HEK293T (cell line): Measurements from ENCODE around the gene TM4SF18.

Experiments used
- CTCF ChIA-PET: fragments of 350-600 bp; formaldehyde crosslinking; extraction: SDS; loops from one replicate; lab custom pipeline; 2021; ENCODE audit warnings: antibody characterized with exemption, inconsistent platforms; lab: Yijun Ruan, JAX
- POLR2A ChIA-PET: fragments of 350-600 bp; formaldehyde crosslinking; extraction: SDS; loops from one replicate; lab custom pipeline; 2020; ENCODE audit warnings: antibody characterized with exemption, inconsistent platforms; lab: Yijun Ruan, JAX
- DNase-seq: peaks from one replicate; pipeline ENCODE4 v3.0.0; 2012; ENCODE audit warnings: mixed read lengths; ENCODE audit errors: extremely low spot score
- ARNT ChIP-seq: fragments of 450-650 bp; IDR thresholded peaks from 2 replicates; pipeline ENCODE4 v1.6.1; 2017; ENCODE audit warnings: mild to moderate bottlenecking
- BHLHE40 ChIP-seq: fragments of 450-650 bp; IDR thresholded peaks from 2 replicates; pipeline ENCODE4 v1.6.1; 2016; ENCODE audit warnings: mild to moderate bottlenecking, moderate library complexity, borderline replicate concordance
- CTBP1 ChIP-seq: fragments of 450-650 bp; IDR thresholded peaks from 2 replicates; pipeline ENCODE4 v1.6.1; 2016; ENCODE audit warnings: borderline replicate concordance
- ELF4 ChIP-seq: fragments of 450-650 bp; IDR thresholded peaks from 2 replicates; pipeline ENCODE4 v1.6.1; 2017; ENCODE audit warnings: antibody characterized with exemption
- FOXA1 ChIP-seq: fragments of 450-650 bp; IDR thresholded peaks from 2 replicates; pipeline ENCODE4 v1.6.1; 2016; ENCODE audit warnings: mild to moderate bottlenecking
- FOXK2 ChIP-seq: fragments of 450-650 bp; IDR thresholded peaks from 2 replicates; pipeline ENCODE4 v1.6.1; 2016; ENCODE audit warnings: mild to moderate bottlenecking
- FOXM1 ChIP-seq: fragments of 450-650 bp; IDR thresholded peaks from 2 replicates; pipeline ENCODE4 v1.6.1; 2017; ENCODE audit warnings: mild to moderate bottlenecking, borderline replicate concordance
- HDGF ChIP-seq: fragments of 450-650 bp; IDR thresholded peaks from 2 replicates; pipeline ENCODE4 v1.6.1; 2017; ENCODE audit warnings: antibody characterized with exemption, borderline replicate concordance
- L3MBTL2 ChIP-seq: fragments of 450-650 bp; conservative IDR thresholded peaks from 2 replicates; pipeline ENCODE4 v1.6.1; 2016; ENCODE audit warnings: mild to moderate bottlenecking
- LEF1 ChIP-seq: fragments of 450-650 bp; IDR thresholded peaks from 2 replicates; pipeline ENCODE4 v1.6.1; 2017; ENCODE audit warnings: mild to moderate bottlenecking, borderline replicate concordance
- NFRKB ChIP-seq: fragments of 450-650 bp; IDR thresholded peaks from 2 replicates; pipeline ENCODE4 v1.6.1; 2016; ENCODE audit warnings: mild to moderate bottlenecking, moderate library complexity
- SP1 ChIP-seq: fragments of 450-650 bp; IDR thresholded peaks from 2 replicates; pipeline ENCODE4 v1.6.1; 2017
- SUZ12 ChIP-seq: fragments of 450-650 bp; IDR thresholded peaks from 2 replicates; pipeline ENCODE4 v1.6.1; 2016; ENCODE audit warnings: mild to moderate bottlenecking
- TARDBP ChIP-seq: fragments of 450-650 bp; IDR thresholded peaks from 2 replicates; pipeline ENCODE4 v1.6.1; 2016
- ZNF384 ChIP-seq: fragments of 450-650 bp; IDR thresholded peaks from 2 replicates; pipeline ENCODE4 v1.6.1; 2016
- TF ChIP-seq, protein P1 (sequence below): fragments of 450-650 bp; IDR thresholded peaks from 2 replicates; pipeline ENCODE4 v1.6.1; 2016

TM4SF18 gene

DNA sequence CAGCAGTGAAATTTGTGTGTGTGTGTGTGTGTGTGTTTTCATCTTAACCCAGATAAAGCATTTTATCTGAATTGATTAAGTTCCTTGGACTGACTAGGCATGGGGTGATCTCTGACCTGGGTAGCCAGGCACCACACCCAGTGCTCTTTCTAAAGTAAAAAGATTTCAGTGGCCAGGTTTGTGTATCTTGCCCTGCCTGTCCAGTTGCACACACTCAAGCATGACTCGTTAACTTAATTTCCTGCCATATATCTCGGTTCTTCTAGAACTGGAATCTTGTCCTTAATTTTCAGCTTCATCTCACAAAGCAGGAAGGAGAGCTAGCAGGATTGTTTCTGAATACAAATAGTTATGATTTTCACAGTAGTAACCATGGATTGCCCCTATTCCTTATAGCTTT lies 17.0 kb downstream of the TM4SF18 start:
- POLR2A ChIA-PET: no interaction called here
- TF ChIP-seq TARDBP (no peak), SUZ12 (no peak), NFRKB (no peak), LEF1 (no peak), BHLHE40 (no peak), CTBP1 (no peak), SP1 (no peak), ARNT (no peak), HDGF (no peak), ZNF384 (no peak), FOXA1 (no peak), L3MBTL2 (no peak), FOXM1 (no peak), ELF4 (no peak), FOXK2 (no peak)
- TF ChIP-seq, protein P1, sequence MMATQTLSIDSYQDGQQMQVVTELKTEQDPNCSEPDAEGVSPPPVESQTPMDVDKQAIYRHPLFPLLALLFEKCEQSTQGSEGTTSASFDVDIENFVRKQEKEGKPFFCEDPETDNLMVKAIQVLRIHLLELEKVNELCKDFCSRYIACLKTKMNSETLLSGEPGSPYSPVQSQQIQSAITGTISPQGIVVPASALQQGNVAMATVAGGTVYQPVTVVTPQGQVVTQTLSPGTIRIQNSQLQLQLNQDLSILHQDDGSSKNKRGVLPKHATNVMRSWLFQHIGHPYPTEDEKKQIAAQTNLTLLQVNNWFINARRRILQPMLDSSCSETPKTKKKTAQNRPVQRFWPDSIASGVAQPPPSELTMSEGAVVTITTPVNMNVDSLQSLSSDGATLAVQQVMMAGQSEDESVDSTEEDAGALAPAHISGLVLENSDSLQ: no peak
- CTCF ChIA-PET: interaction anchor here (0.6 kb wide), 1 partner anchor 26 kb away, joined by 3 read pairs; no protein-coding TSS in a partner anchor
- DNase-seq: no peak

DNA sequence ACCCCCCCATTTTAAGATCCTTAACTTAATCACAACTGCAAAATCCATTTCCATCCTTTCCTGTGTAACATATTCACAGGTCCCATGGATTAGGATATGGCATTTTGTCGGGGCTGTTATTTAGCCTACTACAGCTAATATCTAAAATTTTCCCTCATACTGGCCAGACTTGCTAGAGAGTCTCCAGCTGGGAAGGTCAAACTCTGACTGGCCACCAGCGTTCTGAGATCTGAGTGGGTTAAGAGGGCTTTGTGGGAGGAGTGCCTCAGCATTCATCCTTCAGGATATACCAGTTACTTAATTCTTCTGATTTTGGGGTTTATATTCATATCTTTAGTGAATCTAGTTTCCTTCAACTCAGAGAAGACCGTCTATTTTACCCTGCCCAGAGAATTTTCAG lies 17.7 kb downstream of the TM4SF18 start:
- TF ChIP-seq NFRKB (no peak), ELF4 (no peak), SUZ12 (no peak), HDGF (no peak), CTBP1 (no peak), FOXM1 (no peak), BHLHE40 (no peak), LEF1 (no peak), L3MBTL2 (no peak), SP1 (no peak), TARDBP (no peak), ZNF384 (no peak), FOXK2 (no peak), FOXA1 (no peak), ARNT (no peak)
- TF ChIP-seq, protein P1: no peak
- no peak for DNase-seq
- CTCF ChIA-PET: no interaction called here
- POLR2A ChIA-PET: no interaction called here

DNA sequence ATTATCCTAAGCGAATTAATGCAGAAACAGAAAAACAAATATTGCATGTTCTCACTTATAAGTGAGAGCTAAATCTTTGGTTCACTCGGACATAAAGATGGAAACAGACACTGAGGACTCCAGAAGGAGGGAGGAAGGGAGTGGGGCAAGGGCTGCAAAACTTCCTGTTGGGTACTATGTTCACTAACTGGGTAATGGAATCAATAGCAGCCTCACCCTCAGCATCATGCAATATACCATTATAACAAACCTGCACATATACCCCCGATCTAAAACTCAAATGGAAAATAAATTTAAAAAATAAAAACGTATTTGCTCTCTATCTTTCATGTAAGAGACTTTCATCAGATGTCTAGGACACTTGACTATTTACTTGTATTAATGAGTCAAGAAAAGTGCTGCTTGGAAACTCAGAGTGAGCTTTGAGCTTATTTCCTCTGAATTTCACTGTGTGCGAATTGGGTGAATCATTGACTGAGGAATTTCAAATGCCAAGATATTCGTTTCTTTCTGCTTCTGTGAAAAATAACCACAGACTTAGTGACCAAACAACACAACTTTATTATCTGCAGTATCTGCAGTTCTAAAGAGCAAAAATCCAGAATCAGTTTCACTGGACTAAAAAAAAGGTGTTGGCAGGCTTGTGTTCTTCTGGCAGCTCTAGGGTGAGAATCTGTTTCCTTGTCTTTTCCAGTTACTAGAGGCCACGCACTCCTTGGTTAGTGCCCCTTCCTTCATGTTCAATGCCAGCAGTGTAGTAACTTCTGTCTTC lies 18.4 kb downstream of the TM4SF18 start:
- no peak for DNase-seq
- no peak for TF ChIP-seq ELF4
- no peak for TF ChIP-seq HDGF
- no peak for TF ChIP-seq SP1
- TF ChIP-seq LEF1: no peak
- TF ChIP-seq CTBP1: no peak
- no peak for TF ChIP-seq FOXA1
- CTCF ChIA-PET: no interaction called here
- POLR2A ChIA-PET: no interaction called here

DNA sequence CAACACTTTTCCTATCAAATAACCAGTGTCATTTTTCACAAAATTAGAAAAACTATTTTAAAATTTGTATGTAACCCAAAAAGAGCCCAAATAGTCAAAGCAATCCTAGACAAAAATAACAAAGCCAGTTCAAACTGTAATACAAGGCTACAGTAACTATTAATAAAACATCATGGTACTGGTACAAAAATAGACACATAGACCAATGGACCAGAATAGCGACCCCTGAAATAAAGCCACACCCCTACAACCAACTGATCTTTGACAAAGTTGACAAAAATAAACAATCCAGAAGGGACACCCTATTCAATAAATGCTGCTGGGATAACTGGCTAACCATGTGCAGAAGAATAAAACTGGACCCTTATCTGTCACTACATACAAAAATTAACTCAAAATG lies 19.9 kb downstream of the TM4SF18 start:
- DNase-seq: no peak
- TF ChIP-seq ARNT (no peak), HDGF (no peak), LEF1 (no peak), ELF4 (no peak), BHLHE40 (no peak), NFRKB (no peak), FOXM1 (no peak), CTBP1 (no peak), ZNF384 (no peak), FOXK2 (no peak), L3MBTL2 (no peak), SP1 (no peak), FOXA1 (no peak), SUZ12 (no peak), TARDBP (no peak)
- TF ChIP-seq, protein P1: no peak
- CTCF ChIA-PET: no interaction called here
- POLR2A ChIA-PET: no interaction called here

DNA sequence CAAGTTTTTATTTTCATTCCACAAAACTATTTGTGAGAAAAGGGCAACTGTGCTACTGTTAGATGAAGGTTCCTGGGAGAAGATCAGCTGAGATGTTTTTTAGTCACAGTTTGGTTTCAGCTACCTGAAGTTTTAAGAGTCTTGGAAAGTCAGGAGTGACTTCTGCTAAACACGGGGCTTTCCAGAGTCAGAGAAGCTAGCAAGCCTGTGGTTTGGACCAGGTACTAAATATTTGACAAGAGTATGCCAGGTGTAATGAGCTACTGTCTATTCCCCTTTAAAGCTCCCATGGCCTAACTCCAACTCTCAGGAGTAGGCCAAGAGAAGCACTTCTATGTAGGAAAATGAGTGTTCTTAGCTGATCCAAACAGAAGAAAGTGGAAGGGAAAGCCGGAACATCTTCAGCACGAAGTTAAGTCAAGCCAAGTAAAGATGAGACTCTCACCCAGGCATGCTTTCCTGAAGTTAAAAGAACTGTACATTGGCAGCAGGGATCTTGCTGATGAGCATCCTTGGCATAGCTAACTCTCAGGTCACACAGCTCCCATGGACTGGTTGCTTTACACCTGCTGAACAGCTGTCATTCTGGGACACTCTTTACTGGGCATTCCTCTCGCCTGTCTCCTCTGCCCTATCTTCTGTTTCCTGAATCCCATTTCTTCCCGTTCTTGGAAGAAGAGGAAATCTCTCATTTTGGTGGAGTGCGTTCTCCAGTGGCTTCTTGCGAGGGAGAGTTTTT lies 22.5 kb downstream of the TM4SF18 start:
- ChIA-PET CTCF (no interaction called here), POLR2A (no interaction called here)
- TF ChIP-seq ELF4 (no peak), HDGF (no peak), ZNF384 (no peak), L3MBTL2 (no peak), SUZ12 (no peak), SP1 (no peak)
- DNase-seq: no peak

DNA sequence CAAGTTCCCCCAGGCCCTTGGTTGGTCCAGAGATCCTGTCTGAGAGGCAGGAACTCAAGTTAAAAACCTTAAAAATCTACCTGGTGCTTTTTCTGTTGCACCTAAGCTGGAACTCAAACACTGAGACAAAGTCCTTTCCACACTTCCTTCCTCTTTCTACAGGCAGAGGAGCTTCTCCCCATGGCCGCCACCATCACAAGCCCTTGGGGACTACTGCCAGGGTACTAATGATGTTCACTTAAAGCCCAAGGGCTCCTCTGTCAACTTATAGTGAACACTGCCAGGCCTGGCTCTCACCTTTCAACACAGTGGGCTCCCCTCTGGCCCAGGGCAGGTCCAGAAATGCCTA lies 26.0 kb downstream of the TM4SF18 start:
- DNase-seq: no peak
- ChIA-PET CTCF (no interaction called here), POLR2A (no interaction called here)
- no peak for TF ChIP-seq LEF1
